Activated B cell treated with CpG ODN at 0.5 μM for 24 hours (primary cell): ENCODE results near the gene CLEC1A. TPM values are rescaled to one million over a fixed set of nuclear protein-coding genes. Genes with fewer than 3 reads are reported as not detected.
"Not testable (repeated sequence)": the region's sequence is repeated elsewhere in the genome, so short reads cannot be mapped to it uniquely, and the experiment has no call there.

Experiments
- ATAC-seq: fragments of 200-7000 bp; cut with Tn5 transposase; one replicate; pipeline ENCODE4 v1.10.0; 2021; ENCODE audit warnings: low read depth, mild to moderate bottlenecking, moderate library complexity
- CTCF ChIA-PET: fragments of 350-600 bp; sonication (Branson Sonifier 250); formaldehyde crosslinking; loops from one replicate; lab custom pipeline; 2021; ENCODE audit warnings: antibody characterized with exemption; lab: Charles Lee
- POLR2A ChIA-PET: fragments of 350-600 bp; sonication (Branson Sonifier 250); formaldehyde crosslinking; loops from one replicate; lab custom pipeline; 2021; ENCODE audit warnings: antibody characterized with exemption; lab: Charles Lee
- DNase-seq: peaks from one replicate; pipeline ENCODE4 v3.0.0; 2022
- H3K27ac Mint-ChIP-seq: one replicate; pipeline ENCODE4 v1.8.0; 2020; ENCODE audit warnings: mixed read lengths
- H3K27me3 Mint-ChIP-seq: one replicate; pipeline ENCODE4 v1.8.0; 2021; ENCODE audit warnings: mixed read lengths
- H3K36me3 Mint-ChIP-seq: one replicate; pipeline ENCODE4 v1.8.0; 2021; ENCODE audit warnings: low read depth, mixed read lengths
- H3K4me1 Mint-ChIP-seq: one replicate; pipeline ENCODE4 v1.8.0; 2021; ENCODE audit warnings: mixed read lengths
- H3K4me3 Mint-ChIP-seq: one replicate; pipeline ENCODE4 v1.8.0; 2020; ENCODE audit warnings: mild to moderate bottlenecking, mixed read lengths
- H3K9me3 Mint-ChIP-seq: one replicate; pipeline ENCODE4 v1.8.0; 2020; ENCODE audit warnings: mixed read lengths
- intact Hi-C: fragments of 100-400 bp; cut with micrococcal nuclease; formaldehyde crosslinking; loops from one replicate; pipeline ENCODE4 v1.15.1; 2024
- total RNA-seq: library from RNA; stranded (reverse); gene quantifications from 2 replicates; pipeline ENCODE4 v1.2.3, GENCODE V29; 2022
- TF ChIP-seq, protein P1 (sequence below): fragments of 200-600 bp; IDR thresholded peaks from one replicate; pipeline ENCODE4 v1.8.0; 2022; ENCODE audit warnings: antibody characterized with exemption, mild to moderate bottlenecking

The CLEC1A gene
- total RNA-seq, 1 donor from 2014 or later: not detected

DNA sequence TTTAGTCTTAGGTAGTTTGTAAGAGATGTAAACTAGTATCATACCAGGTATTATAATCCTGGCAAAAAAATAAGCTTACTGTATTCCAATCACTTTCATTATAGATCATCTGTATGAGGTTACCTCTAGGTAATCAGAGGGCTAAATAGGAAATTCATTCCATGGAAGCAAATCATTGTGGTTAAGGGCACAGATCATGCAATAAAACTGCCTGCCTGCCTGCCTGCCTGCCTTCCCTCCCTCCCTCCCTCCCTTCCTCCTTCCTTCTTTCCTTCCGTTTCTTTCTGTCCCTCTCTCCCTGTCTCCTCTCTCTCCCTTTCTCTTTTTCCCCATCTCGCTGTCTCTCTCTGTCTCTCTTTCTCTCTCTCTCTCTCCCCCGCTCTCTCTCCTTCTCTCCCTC lies 71.5 kb downstream of the CLEC1A start:
- CTCF ChIA-PET: no interaction called here
- H3K4me1 Mint-ChIP-seq: no peaks in the 10 kb centered on the region
- TF ChIP-seq, protein P1, sequence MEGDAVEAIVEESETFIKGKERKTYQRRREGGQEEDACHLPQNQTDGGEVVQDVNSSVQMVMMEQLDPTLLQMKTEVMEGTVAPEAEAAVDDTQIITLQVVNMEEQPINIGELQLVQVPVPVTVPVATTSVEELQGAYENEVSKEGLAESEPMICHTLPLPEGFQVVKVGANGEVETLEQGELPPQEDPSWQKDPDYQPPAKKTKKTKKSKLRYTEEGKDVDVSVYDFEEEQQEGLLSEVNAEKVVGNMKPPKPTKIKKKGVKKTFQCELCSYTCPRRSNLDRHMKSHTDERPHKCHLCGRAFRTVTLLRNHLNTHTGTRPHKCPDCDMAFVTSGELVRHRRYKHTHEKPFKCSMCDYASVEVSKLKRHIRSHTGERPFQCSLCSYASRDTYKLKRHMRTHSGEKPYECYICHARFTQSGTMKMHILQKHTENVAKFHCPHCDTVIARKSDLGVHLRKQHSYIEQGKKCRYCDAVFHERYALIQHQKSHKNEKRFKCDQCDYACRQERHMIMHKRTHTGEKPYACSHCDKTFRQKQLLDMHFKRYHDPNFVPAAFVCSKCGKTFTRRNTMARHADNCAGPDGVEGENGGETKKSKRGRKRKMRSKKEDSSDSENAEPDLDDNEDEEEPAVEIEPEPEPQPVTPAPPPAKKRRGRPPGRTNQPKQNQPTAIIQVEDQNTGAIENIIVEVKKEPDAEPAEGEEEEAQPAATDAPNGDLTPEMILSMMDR: no peak
- ATAC-seq: no peak
- H3K4me3 Mint-ChIP-seq: no peak overlapping the region
- intact Hi-C loops: no loop called here
- no peaks in the 10 kb centered on the region for H3K9me3 Mint-ChIP-seq
- H3K27ac Mint-ChIP-seq: no peak overlapping the region
- no peaks in the 10 kb centered on the region for H3K36me3 Mint-ChIP-seq
- POLR2A ChIA-PET: no interaction called here
- DNase-seq: no peak
- peaks cover 15% of the 10 kb centered on the region for H3K27me3 Mint-ChIP-seq

- H3K4me1 Mint-ChIP-seq, intact Hi-C loops, H3K4me3 Mint-ChIP-seq, H3K36me3 Mint-ChIP-seq, H3K27ac Mint-ChIP-seq, ATAC-seq, DNase-seq, POLR2A ChIA-PET, H3K9me3 Mint-ChIP-seq, CTCF ChIA-PET: not testable (repeated sequence)
- H3K27me3 Mint-ChIP-seq: peaks cover 17% of the 10 kb centered on the region
Observed at GRCh38 chr12:10026666-10027065, 72.1 kb downstream of the CLEC1A start.

- intact Hi-C loops: no loop called here
- Mint-ChIP-seq H3K27me3 (peaks cover 21% of the 10 kb centered on the region), H3K9me3 (no peaks in the 10 kb centered on the region), H3K4me1 (no peaks in the 10 kb centered on the region), H3K4me3 (no peak overlapping the region), H3K27ac (no peak overlapping the region), H3K36me3 (no peaks in the 10 kb centered on the region)
- ChIA-PET CTCF (interaction anchor here (0.6 kb wide), 1 partner anchor 17 kb away, joined by 3 read pairs; no protein-coding TSS in a partner anchor), POLR2A (no interaction called here)
- no peak for ATAC-seq
- TF ChIP-seq, protein P1: no peak
- no peak for DNase-seq
Observed at GRCh38 chr12:10025236-10025635, 73.5 kb downstream of the CLEC1A start.

GRCh38 chr12:10021342-10021741 lies 77.4 kb downstream of the CLEC1A start:
- peaks cover 18% of the 10 kb centered on the region for H3K27me3 Mint-ChIP-seq
- POLR2A ChIA-PET: no interaction called here
- H3K36me3 Mint-ChIP-seq: no peaks in the 10 kb centered on the region
- no peaks in the 10 kb centered on the region for H3K9me3 Mint-ChIP-seq
- DNase-seq (no peak), ATAC-seq (no peak)
- intact Hi-C loops: no loop called here
- TF ChIP-seq, protein P1: no peak
- no peaks in the 10 kb centered on the region for H3K4me1 Mint-ChIP-seq
- no peak overlapping the region for H3K27ac Mint-ChIP-seq
- CTCF ChIA-PET: no interaction called here
- no peak overlapping the region for H3K4me3 Mint-ChIP-seq

Other genes starting within 250 kb of the CLEC1A start
- gene CLEC2B, start 229.6 kb downstream of the CLEC1A start, total RNA-seq: 18.4 and 19.1 TPM in 2 replicates
- gene KLRF2, start 217.5 kb downstream of the CLEC1A start, total RNA-seq: not detected in 2 replicates
- not detected in 2 replicates for gene CLEC2A, start 166.6 kb downstream of the CLEC1A start, total RNA-seq
- 0.22 TPM in 1 of 2 replicates, not detected in the other for gene CLEC12A, start 127.6 kb downstream of the CLEC1A start, total RNA-seq
- gene CLEC1B, start 99.9 kb downstream of the CLEC1A start, total RNA-seq: not detected in 2 replicates
- gene CLEC12B, start 88.4 kb downstream of the CLEC1A start, total RNA-seq: not detected in 2 replicates
- gene CLEC9A, start 68.3 kb downstream of the CLEC1A start, total RNA-seq: not detected in 2 replicates
- 0.09 and 0.10 TPM in 2 replicates for gene CLEC7A, start 31.2 kb upstream of the CLEC1A start, total RNA-seq
- 0.12 TPM in 1 of 2 replicates, not detected in the other for gene OLR1, start 73.1 kb upstream of the CLEC1A start, total RNA-seq
- gene TMEM52B, start 80.0 kb upstream of the CLEC1A start, total RNA-seq: not detected in 2 replicates
- 2.1 and 2.5 TPM in 2 replicates for gene GABARAPL1, start 113.9 kb upstream of the CLEC1A start, total RNA-seq
- gene KLRD1, start 208.9 kb upstream of the CLEC1A start, total RNA-seq: 0.24 and 0.27 TPM in 2 replicates